Measurements from ENCODE around the gene ART4.

Gene ART4

GRCh38 chr12:14884458-14884878, 41.1 kb upstream of the ART4 start:
- TF ChIP-seq CTCF (IDR thresholded peaks at IDR 0.05) = no peak
- Histone ChIP-seq H3K4me3 (ENCODE audit: low read depth in 1 of 2, low read length in 1 of 2) (no peak overlapping the region), H3K36me3 (no peaks in the 10 kb centered on the region), H3K27me3 (peaks cover 46% of the 10 kb centered on the region), H3K4me1 (ENCODE audit: control insufficient read depth in 1 of 2, insufficient read depth in 1 of 2, low read depth in 1 of 2, low read length in 1 of 2) (no peaks in the 10 kb centered on the region), H3K9me3 (no peaks in the 10 kb centered on the region), H3K27ac (no peak overlapping the region)

GRCh38 chr12:14883686-14884085, 40.4 kb upstream of the ART4 start:
- no peak for TF ChIP-seq CTCF (IDR thresholded peaks at IDR 0.05)
- no peaks in the 10 kb centered on the region for H3K4me1 ChIP-seq (ENCODE audit: control insufficient read depth in 1 of 2, insufficient read depth in 1 of 2, low read depth in 1 of 2, low read length in 1 of 2)
- H3K36me3 ChIP-seq = no peaks in the 10 kb centered on the region
- no peak overlapping the region for H3K4me3 ChIP-seq (ENCODE audit: low read depth in 1 of 2, low read length in 1 of 2)
- H3K27ac ChIP-seq = no peak overlapping the region
- peaks cover 39% of the 10 kb centered on the region for H3K27me3 ChIP-seq
- no peaks in the 10 kb centered on the region for H3K9me3 ChIP-seq

GRCh38 chr12:14880890-14881453, 37.6 kb upstream of the ART4 start:
- no peak for TF ChIP-seq CTCF (IDR thresholded peaks at IDR 0.05)
- Histone ChIP-seq H3K36me3 (no peaks in the 10 kb centered on the region), H3K4me1 (ENCODE audit: control insufficient read depth in 1 of 2, insufficient read depth in 1 of 2, low read depth in 1 of 2, low read length in 1 of 2) (no peaks in the 10 kb centered on the region), H3K9me3 (no peaks in the 10 kb centered on the region), H3K4me3 (ENCODE audit: low read depth in 1 of 2, low read length in 1 of 2) (no peak overlapping the region), H3K27me3 (peaks cover 19% of the 10 kb centered on the region), H3K27ac (no peak overlapping the region)

GRCh38 chr12:14879222-14879933, 36.1 kb upstream of the ART4 start:
- TF ChIP-seq CTCF (IDR thresholded peaks at IDR 0.05) = no peak
- no peak overlapping the region for H3K27ac ChIP-seq
- H3K9me3 ChIP-seq = no peaks in the 10 kb centered on the region

GRCh38 chr12:14878488-14878887, 35.2 kb upstream of the ART4 start:
- H3K4me3 ChIP-seq (ENCODE audit: low read depth in 1 of 2, low read length in 1 of 2) = no peak overlapping the region
- no peak overlapping the region for H3K27ac ChIP-seq
- no peaks in the 10 kb centered on the region for H3K9me3 ChIP-seq
- no peaks in the 10 kb centered on the region for H3K27me3 ChIP-seq
- no peaks in the 10 kb centered on the region for H3K36me3 ChIP-seq
- no peaks in the 10 kb centered on the region for H3K4me1 ChIP-seq (ENCODE audit: control insufficient read depth in 1 of 2, insufficient read depth in 1 of 2, low read depth in 1 of 2, low read length in 1 of 2)
- TF ChIP-seq CTCF (IDR thresholded peaks at IDR 0.05) = no peak

More at GRCh38 chr12:14879222-14879933, 36.1 kb upstream of the ART4 start:
- no peaks in the 10 kb centered on the region for H3K4me1 ChIP-seq (ENCODE audit: control insufficient read depth in 1 of 2, insufficient read depth in 1 of 2, low read depth in 1 of 2, low read length in 1 of 2)
- no peaks in the 10 kb centered on the region for H3K36me3 ChIP-seq
- peaks cover 3% of the 10 kb centered on the region for H3K27me3 ChIP-seq
- H3K4me3 ChIP-seq (ENCODE audit: low read depth in 1 of 2, low read length in 1 of 2) = no peak overlapping the region

All from neutrophil (primary cell).